ENCODE measurements around the gene ALDOB.
"Not testable (repeated sequence)": the region's sequence is repeated elsewhere in the genome, so short reads cannot be mapped to it uniquely, and the experiment has no call there.

Gene ALDOB

GRCh38 chr9:101393135-101393534 is 42.4 kb downstream of the ALDOB start:
- H3K36me3 ChIP-seq (ENCODE audit: control insufficient read depth, low read length) = peaks cover 93% of the 10 kb centered on the region
- peaks cover 27% of the 10 kb centered on the region; the same call in 1 of the 2 replicates for H3K9me3 ChIP-seq (ENCODE audit: control insufficient read depth, insufficient read depth, low read length)
- H4K20me1 ChIP-seq (ENCODE audit: control insufficient read depth, insufficient read depth, low read depth, low read length) = no peaks in the 10 kb centered on the region
- no peak overlapping the region for H3K4me3 ChIP-seq (ENCODE audit: low read length)
- no peak overlapping the region for H3K27ac ChIP-seq (ENCODE audit: low read depth, low read length)
- 0 out of 2 replicates have a peak, but pooled peaks cover under 1% of the 10 kb centered on the region for H3F3A ChIP-seq (ENCODE audit: control insufficient read depth, insufficient read depth)
- peaks cover 6% of the 10 kb centered on the region for H3K4me1 ChIP-seq (ENCODE audit: control insufficient read depth, low read length)
- no peaks in the 10 kb centered on the region for H3K27me3 ChIP-seq (ENCODE audit: control insufficient read depth, low read length)
- no peak overlapping the region for H3K4me2 ChIP-seq (ENCODE audit: low read length)
- H3K79me2 ChIP-seq (ENCODE audit: control insufficient read depth, low read length) = peaks cover 77% of the 10 kb centered on the region
- TF ChIP-seq CTCF (IDR thresholded peaks at IDR 0.05; ENCODE audit: low read depth, low read length, poor library complexity, severe bottlenecking) (no peak), EZH2phosphoT487 (IDR thresholded peaks at IDR 0.05; ENCODE audit: borderline replicate concordance, low read length) (no peak)
- no peaks in the 10 kb centered on the region for H3K9me2 ChIP-seq (replicated peaks; ENCODE audit: control insufficient read depth, low read length)

- H4K20me1 ChIP-seq (ENCODE audit: control insufficient read depth, insufficient read depth, low read depth, low read length) = no peaks in the 10 kb centered on the region
- H3K9me2 ChIP-seq (replicated peaks; ENCODE audit: control insufficient read depth, low read length) = no peaks in the 10 kb centered on the region
- no peak overlapping the region for H3K4me2 ChIP-seq (ENCODE audit: low read length)
- no peak overlapping the region for H3K27ac ChIP-seq (ENCODE audit: low read depth, low read length)
- TF ChIP-seq CTCF (IDR thresholded peaks at IDR 0.05; ENCODE audit: low read depth, low read length, poor library complexity, severe bottlenecking) (no peak), EZH2phosphoT487 (IDR thresholded peaks at IDR 0.05; ENCODE audit: borderline replicate concordance, low read length) (no peak)
- H3K36me3 ChIP-seq (ENCODE audit: control insufficient read depth, low read length) = peaks cover 65% of the 10 kb centered on the region
- no peaks in the 10 kb centered on the region for H3K27me3 ChIP-seq (ENCODE audit: control insufficient read depth, low read length)
- H3K79me2 ChIP-seq (ENCODE audit: control insufficient read depth, low read length) = peaks cover 31% of the 10 kb centered on the region
- no peak overlapping the region for H3K4me3 ChIP-seq (ENCODE audit: low read length)
- H3F3A ChIP-seq (ENCODE audit: control insufficient read depth, insufficient read depth) = 0 out of 2 replicates have a peak, but pooled peaks cover 2% of the 10 kb centered on the region
- no peaks in the 10 kb centered on the region for H3K4me1 ChIP-seq (ENCODE audit: control insufficient read depth, low read length)
- H3K9me3 ChIP-seq (ENCODE audit: control insufficient read depth, insufficient read depth, low read length) = peaks cover 7% of the 10 kb centered on the region; the same call in 1 of the 2 replicates
Observed at GRCh38 chr9:101388507-101388993, 47.0 kb downstream of the ALDOB start.

- peaks cover 3% of the 10 kb centered on the region; the same call in 1 of the 2 replicates for H3K9me3 ChIP-seq (ENCODE audit: control insufficient read depth, insufficient read depth, low read length)
- no peak overlapping the region for H3K4me3 ChIP-seq (ENCODE audit: low read length)
- H3K27ac ChIP-seq (ENCODE audit: low read depth, low read length) = no peak overlapping the region
- H3K36me3 ChIP-seq (ENCODE audit: control insufficient read depth, low read length) = peaks cover 62% of the 10 kb centered on the region
- no peak overlapping the region for H3K4me2 ChIP-seq (ENCODE audit: low read length)
- peak; percentile 77 for TF ChIP-seq CTCF (IDR thresholded peaks at IDR 0.05; ENCODE audit: low read depth, low read length, poor library complexity, severe bottlenecking)
- no peak for TF ChIP-seq EZH2phosphoT487 (IDR thresholded peaks at IDR 0.05; ENCODE audit: borderline replicate concordance, low read length)
- H3K9me2 ChIP-seq (replicated peaks; ENCODE audit: control insufficient read depth, low read length) = no peaks in the 10 kb centered on the region
- H3K79me2 ChIP-seq (ENCODE audit: control insufficient read depth, low read length) = peaks cover 25% of the 10 kb centered on the region
- H3F3A ChIP-seq (ENCODE audit: control insufficient read depth, insufficient read depth) = 0 out of 2 replicates have a peak, but pooled peaks cover 2% of the 10 kb centered on the region
- H3K4me1 ChIP-seq (ENCODE audit: control insufficient read depth, low read length) = no peaks in the 10 kb centered on the region
- H4K20me1 ChIP-seq (ENCODE audit: control insufficient read depth, insufficient read depth, low read depth, low read length) = no peaks in the 10 kb centered on the region
- H3K27me3 ChIP-seq (ENCODE audit: control insufficient read depth, low read length) = no peaks in the 10 kb centered on the region
Observed at GRCh38 chr9:101387871-101388506, 47.6 kb downstream of the ALDOB start.

GRCh38 chr9:101384873-101385536 is 50.6 kb downstream of the ALDOB start, which contains the start of gene BAAT:
Gene BAAT, minus strand, starts transcription at chr9:101385006. Its CDS starts 13,602 bp downstream, at chr9:101371404.
- H4K20me1 ChIP-seq (ENCODE audit: control insufficient read depth, insufficient read depth, low read depth, low read length); H3K27ac ChIP-seq (ENCODE audit: low read depth, low read length); H3F3A ChIP-seq (ENCODE audit: control insufficient read depth, insufficient read depth); H3K79me2 ChIP-seq (ENCODE audit: control insufficient read depth, low read length); H3K9me3 ChIP-seq (ENCODE audit: control insufficient read depth, insufficient read depth, low read length); H3K27me3 ChIP-seq (ENCODE audit: control insufficient read depth, low read length); H3K4me3 ChIP-seq (ENCODE audit: low read length); H3K9me2 ChIP-seq (replicated peaks; ENCODE audit: control insufficient read depth, low read length); H3K4me2 ChIP-seq (ENCODE audit: low read length); H3K4me1 ChIP-seq (ENCODE audit: control insufficient read depth, low read length): not testable (repeated sequence)
- H3K36me3 ChIP-seq (ENCODE audit: control insufficient read depth, low read length) = peaks cover 33% of the 10 kb centered on the region
